Heart left ventricle (tissue), 16 donors: ENCODE results near the gene CHST1. TPM values are rescaled to one million over a fixed set of nuclear protein-coding genes. Genes with fewer than 3 reads are reported as not detected.

ENCODE experiments used
- ATAC-seq, 4 donors: fragments of 200-7000 bp; cut with Tn5 transposase; one replicate each; pipeline ENCODE4 v1.9.1; 2020 to 2022; ENCODE audit warnings: moderate library complexity in 4 of 4, mild to moderate bottlenecking in 3 of 4, moderate number of reproducible peaks in 1 of 4
- DNase-seq, 5 donors: peaks; one replicate each; pipeline ENCODE4 v3.0.0-alpha.2; 2020
- H3K27ac ChIP-seq, 12 donors: fragments of 200-600 bp; sonication (generic) in 4 of 12; one replicate each; pipeline versions ENCODE4 v1.5.0 to v1.8.0; 2016 to 2022; ENCODE audit warnings: mild to moderate bottlenecking in 2 of 12
- H3K27me3 ChIP-seq, 9 donors: fragments of 200-600 bp; sonication (generic) in 2 of 9; one replicate each; pipeline versions ENCODE4 v1.5.1 to v1.8.0; 2016 to 2022; ENCODE audit warnings: mild to moderate bottlenecking in 3 of 9
- H3K36me3 ChIP-seq, 9 donors: fragments of 200-600 bp; sonication (generic) in 2 of 9; one replicate each; pipeline versions ENCODE4 v1.5.0 to v1.8.0; 2018 to 2022; ENCODE audit warnings: mild to moderate bottlenecking in 2 of 9
- H3K4me1 ChIP-seq, 12 donors: fragments of 200-600 bp; sonication (generic) in 4 of 12; one replicate each; pipeline versions ENCODE4 v1.5.0 to v1.8.0; 2016 to 2022; ENCODE audit warnings: mild to moderate bottlenecking in 3 of 12
- H3K4me3 ChIP-seq, 12 donors: fragments of 200-600 bp; sonication (generic) in 4 of 12; one replicate each; pipeline versions ENCODE4 v1.5.0 to v1.8.0; 2017 to 2022; ENCODE audit warnings: mild to moderate bottlenecking in 9 of 12, moderate library complexity in 4 of 12
- H3K9me3 ChIP-seq, 12 donors: fragments of 200-600 bp; sonication (generic) in 4 of 12; one replicate each; pipeline versions ENCODE4 v1.5.0 to v1.8.0; 2016 to 2022; ENCODE audit warnings: mild to moderate bottlenecking in 1 of 12
- POLR2A ChIP-seq, 2 donors: fragments of 450-650 bp; IDR thresholded peaks; one replicate each; pipeline ENCODE4 v1.6.1; 2017; ENCODE audit warnings: antibody characterized with exemption in 2 of 2, mild to moderate bottlenecking in 2 of 2, moderate library complexity in 2 of 2
- WGBS, 4 donors: extraction: QIAGEN DNeasy Blood & Tissue Kit in 2 of 4; methylation state at CpG; one replicate each; pipeline versions ENCODE4 v1.1.5 to v1.1.7; 2013 to 2018; 5-methylcytosine and 5-hydroxymethylcytosine counted together
- intact Hi-C, 10 donors: fragments of 100-400 bp; cut with DNase I; formaldehyde crosslinking; loops; one replicate each; pipeline versions ENCODE4 v1.11.1 to v1.14.2; 2022
- polyA plus RNA-seq, 2 donors: library from polyadenylated mRNA; stranded (reverse); fragments of 200-250 nt; gene quantifications; one replicate each; pipeline ENCODE4 v1.2.3, GENCODE V29; 2013
- total RNA-seq, 9 donors: library from RNA; depleted of rRNA in 2 of 9; stranded (reverse); fragments of >200 nt in 2 of 9; fragmentation: NEBNext Ultra II Directional in 3 of 9; extraction: Animal tissue kit (Norgen Biotek cat#: 25700) in 3 of 9; gene quantifications; one replicate each; pipeline versions ENCODE4 v1.1.0 to v1.2.4, GENCODE V29; 2016 to 2023
- TF ChIP-seq, protein P1 (sequence below), 12 donors: fragments of 200-600 bp; sonication (generic) in 4 of 12; IDR thresholded peaks; one replicate each; pipeline versions ENCODE4 v1.5.0 to v1.8.0; 2018 to 2022; ENCODE audit warnings: antibody characterized with exemption in 12 of 12, mild to moderate bottlenecking in 5 of 12
- donor health status: ischemic (EF 13 %, LVEDD 7.1; RV severe dilation, severe dysfunction).
- donor health status: healthy with polysubstance abuse.
- donor health status: DM: no; HTN: yes; CAD: no.
- donor health status: DM: no; HTN: no; CAD: no.
- donor health status: ischemic (EF 25% LVEDD 6.9; RV normal size, moderate dysfunction).
- donor health status: ischemic (EF 25% LVEDD 5.7; RV mildly dilated, moderate dysfunction).
- donor health status: healthy.
- donor health status: DM: yes; HTN: yes; CAD: no.
- donor health status: ischemic (EF 35%, LVEDD 5.7; RV mildly dilated, moderate dysfunction).
- donor health status: nonischemic (EF 11% LVEDD 7.7; RV severe dilation, severe dysfunction).
- donor health status: DM: yes; HTN: yes; CAD: no.
- donor health status: PGD.
- donor health status: ischemic (EF 29% LVEDD 5.4; RV normal size, mild dysfunction).
- donor health status: nonischemic (EF 23%, LVEDD 6.1; RV moderate dilation, normal function).

The CHST1 gene
- total and polyA plus RNA-seq, 11 donors = 0.59 to 6.5 (median 1.8) TPM

DNA sequence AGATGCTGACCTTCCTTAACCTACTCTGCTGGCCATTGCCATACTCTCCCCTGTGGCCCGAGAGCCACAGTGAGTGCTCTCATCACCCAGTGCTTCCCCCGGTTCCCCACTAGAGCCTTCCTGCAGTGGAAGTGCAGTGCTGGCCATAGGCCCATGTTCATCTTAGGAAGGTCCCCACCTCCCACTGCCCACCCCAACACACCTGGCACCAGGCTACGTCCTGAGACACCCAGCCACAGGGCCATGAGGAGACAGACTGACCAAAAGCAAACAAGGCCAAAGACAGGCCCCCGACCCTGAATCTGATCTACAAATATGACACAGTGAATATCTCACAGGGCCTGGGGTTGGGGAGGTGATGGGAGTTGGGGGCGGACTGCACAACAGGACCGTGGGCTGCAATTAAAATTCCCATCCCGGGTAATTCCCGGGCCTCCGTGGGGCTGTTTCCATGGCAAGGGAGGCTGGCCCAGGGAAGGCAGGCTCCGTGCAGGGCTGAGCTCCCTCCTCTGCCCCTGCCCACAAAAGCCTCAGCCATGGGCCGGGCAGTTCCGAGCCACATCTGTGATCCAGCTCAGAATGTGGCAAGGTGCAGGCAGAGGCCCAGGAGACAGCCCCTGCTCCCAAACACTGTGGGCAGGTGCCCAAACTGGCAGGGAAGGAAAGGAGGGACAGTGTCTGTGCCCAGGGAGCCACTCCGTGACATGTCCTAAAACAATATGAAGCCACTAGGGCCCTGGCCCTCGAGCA lies 5.1 kb upstream of the CHST1 start:
- TF ChIP-seq, protein P1, sequence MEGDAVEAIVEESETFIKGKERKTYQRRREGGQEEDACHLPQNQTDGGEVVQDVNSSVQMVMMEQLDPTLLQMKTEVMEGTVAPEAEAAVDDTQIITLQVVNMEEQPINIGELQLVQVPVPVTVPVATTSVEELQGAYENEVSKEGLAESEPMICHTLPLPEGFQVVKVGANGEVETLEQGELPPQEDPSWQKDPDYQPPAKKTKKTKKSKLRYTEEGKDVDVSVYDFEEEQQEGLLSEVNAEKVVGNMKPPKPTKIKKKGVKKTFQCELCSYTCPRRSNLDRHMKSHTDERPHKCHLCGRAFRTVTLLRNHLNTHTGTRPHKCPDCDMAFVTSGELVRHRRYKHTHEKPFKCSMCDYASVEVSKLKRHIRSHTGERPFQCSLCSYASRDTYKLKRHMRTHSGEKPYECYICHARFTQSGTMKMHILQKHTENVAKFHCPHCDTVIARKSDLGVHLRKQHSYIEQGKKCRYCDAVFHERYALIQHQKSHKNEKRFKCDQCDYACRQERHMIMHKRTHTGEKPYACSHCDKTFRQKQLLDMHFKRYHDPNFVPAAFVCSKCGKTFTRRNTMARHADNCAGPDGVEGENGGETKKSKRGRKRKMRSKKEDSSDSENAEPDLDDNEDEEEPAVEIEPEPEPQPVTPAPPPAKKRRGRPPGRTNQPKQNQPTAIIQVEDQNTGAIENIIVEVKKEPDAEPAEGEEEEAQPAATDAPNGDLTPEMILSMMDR (IDR thresholded peaks at IDR 0.05) = no peak
- no peak for TF ChIP-seq POLR2A (IDR thresholded peaks at IDR 0.05)
- WGBS, 4 donors = 74 to 83% (median 80%) methylated on average over 9 to 14 of the region's 14 CpGs
- no peak overlapping the region for H3K4me3 ChIP-seq
- H3K27ac ChIP-seq = no peak overlapping the region
- no peaks in the 10 kb centered on the region for H3K36me3 ChIP-seq
- peaks cover 0 to 21% (median 0%) of the 10 kb centered on the region in 9 donors for H3K27me3 ChIP-seq
- H3K4me1 ChIP-seq = peaks cover 0 to 6% (median 0%) of the 10 kb centered on the region in 12 donors
- DNase-seq (no peak), ATAC-seq (no peak)
- no peaks in the 10 kb centered on the region for H3K9me3 ChIP-seq
- intact Hi-C loops = no loop called here

DNA sequence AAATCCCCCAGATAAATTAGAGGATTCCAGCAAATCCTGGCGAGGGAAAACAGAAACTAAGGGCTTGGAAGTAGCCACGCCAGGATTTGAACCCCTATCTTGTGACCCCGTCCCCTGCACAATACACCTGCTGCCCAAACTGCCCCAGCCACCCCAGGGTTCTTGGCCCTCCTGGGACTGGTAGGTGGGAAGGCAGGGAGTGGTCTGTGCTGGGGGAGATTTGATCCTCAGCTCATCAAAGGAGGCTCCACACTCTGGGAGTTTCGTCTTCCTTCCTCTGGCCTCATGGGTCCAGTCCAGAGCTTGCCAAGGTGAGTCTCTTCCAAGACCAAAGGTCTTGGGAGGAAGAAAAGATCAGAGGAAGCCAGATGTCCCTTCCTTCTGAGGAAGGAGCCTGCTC lies 4.5 kb upstream of the CHST1 start:
- Histone ChIP-seq H3K27me3 (peaks cover 0 to 27% (median 0%) of the 10 kb centered on the region in 9 donors), H3K27ac (no peak overlapping the region), H3K4me3 (no peak overlapping the region), H3K36me3 (no peaks in the 10 kb centered on the region), H3K4me1 (peaks cover 0 to 12% (median 0%) of the 10 kb centered on the region in 12 donors), H3K9me3 (no peaks in the 10 kb centered on the region)
- intact Hi-C loops = loop anchor here in 5 of 10 donors (5.0 to 10.0 kb wide), 4 partner anchors 75 to 265 kb away; no protein-coding TSS in a partner anchor
- 76 to 89% (median 82%) methylated on average over 4 of the region's 4 CpGs; no CpG with 5 or more reads in 1 of the 4 donors for WGBS, 4 donors
- DNase-seq = no peak
- no peak for TF ChIP-seq POLR2A (IDR thresholded peaks at IDR 0.05)
- TF ChIP-seq, protein P1 (IDR thresholded peaks at IDR 0.05) = no peak
- ATAC-seq = no peak

DNA sequence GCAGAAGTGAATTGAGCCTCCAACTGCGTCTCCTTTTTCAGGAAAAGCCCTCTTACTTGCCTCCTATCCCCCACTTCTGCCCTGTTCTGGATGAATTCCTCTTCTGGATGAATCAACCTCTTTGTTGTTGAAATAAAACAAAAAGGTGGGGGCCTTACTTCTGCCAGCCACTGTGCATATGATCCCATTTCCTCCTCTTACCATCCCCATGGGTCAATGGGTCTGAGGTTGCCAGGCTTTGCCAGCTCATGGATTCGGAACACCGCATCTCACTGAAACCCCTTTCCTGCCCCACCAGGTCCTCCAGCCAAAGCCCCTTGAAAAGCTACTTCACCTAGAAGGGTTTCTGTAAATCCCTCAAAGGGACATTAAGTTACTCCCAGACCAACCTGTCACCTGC lies 3.7 kb upstream of the CHST1 start:
- 79 to 99% (median 97%) methylated on average over 3 of the region's 3 CpGs for WGBS, 4 donors
- H3K36me3 ChIP-seq = no peaks in the 10 kb centered on the region
- ATAC-seq (no peak), DNase-seq (no peak)
- no peak overlapping the region for H3K4me3 ChIP-seq
- TF ChIP-seq POLR2A (IDR thresholded peaks at IDR 0.05) = no peak
- TF ChIP-seq, protein P1 (IDR thresholded peaks at IDR 0.05) = no peak
- no peak overlapping the region for H3K27ac ChIP-seq
- H3K9me3 ChIP-seq = no peaks in the 10 kb centered on the region
- H3K27me3 ChIP-seq = peaks cover 0 to 35% (median 0%) of the 10 kb centered on the region in 9 donors
- intact Hi-C loops = loop anchor here in 5 of 10 donors (5.0 to 10.0 kb wide), 4 partner anchors 76 to 264 kb away; no protein-coding TSS in a partner anchor
- peaks cover 0 to 20% (median 7%) of the 10 kb centered on the region in 12 donors for H3K4me1 ChIP-seq

DNA sequence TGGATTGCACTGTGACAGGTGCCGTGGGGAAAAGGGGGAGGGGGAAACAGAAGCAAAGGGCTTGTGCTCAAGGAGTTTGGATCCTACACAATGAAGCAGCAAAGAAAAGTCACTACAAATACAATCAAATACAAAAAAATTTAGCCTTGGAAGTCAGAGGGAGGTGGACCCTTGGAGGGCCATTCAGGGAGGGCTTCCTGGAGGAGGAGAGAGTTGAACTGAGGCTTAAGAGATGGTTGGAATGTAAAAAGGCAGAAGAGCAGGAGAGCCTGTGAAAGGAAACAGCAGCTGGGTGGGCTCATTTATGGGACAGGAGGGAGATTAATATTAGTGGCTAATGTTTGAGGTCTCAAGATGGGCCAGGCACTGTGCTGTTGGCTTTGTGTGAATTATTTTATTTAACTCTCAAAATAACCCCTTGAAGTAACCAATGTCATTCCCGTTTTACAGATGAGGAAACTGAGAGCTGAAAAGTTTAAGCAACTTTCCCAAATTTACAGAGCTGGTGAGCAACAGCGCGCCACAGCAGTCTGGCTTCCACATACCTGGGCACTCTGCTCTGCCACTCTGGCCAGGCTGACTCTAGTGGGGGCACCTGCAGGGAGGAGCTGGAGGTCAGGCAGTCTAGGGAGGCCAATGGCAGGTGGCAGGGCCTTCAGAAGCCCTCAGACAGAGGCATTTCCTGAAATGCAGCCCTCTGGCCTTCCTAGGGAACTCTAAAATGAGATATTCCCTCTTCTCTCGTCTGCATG lies 2.7 kb upstream of the CHST1 start:
- ATAC-seq (no peak), DNase-seq (no peak)
- intact Hi-C loops = loop anchor here in 5 of 10 donors (5.0 to 10.0 kb wide), 4 partner anchors 77 to 263 kb away; no protein-coding TSS in a partner anchor
- H3K4me3 ChIP-seq = no peak overlapping the region
- H3K36me3 ChIP-seq = no peaks in the 10 kb centered on the region
- H3K4me1 ChIP-seq = peaks cover 0 to 29% (median 14%) of the 10 kb centered on the region in 12 donors
- no peaks in the 10 kb centered on the region for H3K9me3 ChIP-seq
- peaks cover 0 to 45% (median 0%) of the 10 kb centered on the region in 9 donors for H3K27me3 ChIP-seq
- WGBS, 4 donors = 91 to 96% (median 93%) methylated on average over 5 of the region's 5 CpGs
- no peak overlapping the region for H3K27ac ChIP-seq
- no peak for TF ChIP-seq POLR2A (IDR thresholded peaks at IDR 0.05)
- TF ChIP-seq, protein P1 (IDR thresholded peaks at IDR 0.05) = no peak
